Mesenchymal stem cell (in vitro differentiated cells and primary cell): ENCODE data around the gene MN1.

Experiments used
- DNase-seq: peaks from one replicate; pipeline ENCODE4 v3.0.0-alpha.2; 2013
- H2AFZ ChIP-seq: one replicate; pipeline ENCODE4 v1.6.1; 2013; ENCODE audit warnings: low read depth, mild to moderate bottlenecking, control low read depth, inconsistent platforms, low read length, moderate library complexity
- H2AK5ac ChIP-seq: 2 replicates; pipeline ENCODE4 v1.6.1; 2013; ENCODE audit warnings: low read length, moderate library complexity, mild to moderate bottlenecking, inconsistent platforms; ENCODE audit not compliant: severe bottlenecking
- H2BK120ac ChIP-seq: one replicate; pipeline ENCODE4 v1.6.1; 2013; ENCODE audit warnings: low read depth, mild to moderate bottlenecking, inconsistent platforms, low read length, moderate library complexity
- H2BK12ac ChIP-seq, 2 experiments: one replicate each; pipeline ENCODE4 v1.6.1; 2013; ENCODE audit warnings: inconsistent platforms in 2 of 2, low read length in 2 of 2, mild to moderate bottlenecking in 2 of 2, moderate library complexity in 2 of 2, control low read depth in 1 of 2
- H2BK15ac ChIP-seq: one replicate; pipeline ENCODE4 v1.6.1; 2013; ENCODE audit warnings: mild to moderate bottlenecking, low read depth, inconsistent platforms; ENCODE audit not compliant: poor library complexity, severe bottlenecking
- H2BK5ac ChIP-seq: 2 replicates; pipeline ENCODE4 v1.6.1; 2013; ENCODE audit warnings: low read depth, mild to moderate bottlenecking, low read length, control low read depth, inconsistent platforms; ENCODE audit not compliant: poor library complexity, severe bottlenecking
- H3K14ac ChIP-seq, 2 experiments: one replicate each; pipeline ENCODE4 v1.6.1; 2013; ENCODE audit warnings: inconsistent platforms in 2 of 2, low read length in 2 of 2, control low read depth in 1 of 2, mild to moderate bottlenecking in 1 of 2, moderate library complexity in 1 of 2
- H3K18ac ChIP-seq, 2 experiments: one replicate each; pipeline ENCODE4 v1.6.1; 2013; ENCODE audit warnings: inconsistent platforms in 2 of 2, low read length in 2 of 2, control low read depth in 1 of 2, low read depth in 1 of 2, mild to moderate bottlenecking in 1 of 2
- H3K23ac ChIP-seq, 2 experiments: one replicate each; pipeline ENCODE4 v1.6.1; 2013; ENCODE audit warnings: inconsistent platforms in 2 of 2, low read length in 2 of 2, mild to moderate bottlenecking in 2 of 2, moderate library complexity in 2 of 2, control low read depth in 1 of 2
- H3K27ac ChIP-seq: 2 replicates; pipeline ENCODE4 v1.5.1; 2013; ENCODE audit warnings: mild to moderate bottlenecking, moderate library complexity, low read length, control low read depth, inconsistent platforms; ENCODE audit not compliant: poor library complexity, severe bottlenecking
- H3K27me3 ChIP-seq, 2 experiments: 2 replicates each; pipeline versions ENCODE4 v1.6.1 to v1.7.0; 2013; ENCODE audit warnings: low read length in 2 of 2, mild to moderate bottlenecking in 2 of 2, moderate library complexity in 2 of 2, control low read depth in 1 of 2, inconsistent platforms in 1 of 2; ENCODE audit not compliant: control insufficient read depth in 1 of 2, insufficient read depth in 1 of 2
- H3K36me3 ChIP-seq, 2 experiments: 2 replicates each; pipeline versions ENCODE4 v1.6.1 to v1.7.0; 2013; ENCODE audit warnings: low read length in 2 of 2, control low read depth in 1 of 2, inconsistent platforms in 1 of 2, low read depth in 1 of 2, mild to moderate bottlenecking in 1 of 2; ENCODE audit not compliant: insufficient read depth in 2 of 2, control insufficient read depth in 1 of 2
- H3K4ac ChIP-seq, 2 experiments: one replicate each; pipeline ENCODE4 v1.6.1; 2013; ENCODE audit warnings: inconsistent platforms in 2 of 2, low read length in 2 of 2, mild to moderate bottlenecking in 2 of 2, moderate library complexity in 2 of 2, control low read depth in 1 of 2, low read depth in 1 of 2
- H3K4me1 ChIP-seq: 2 replicates; pipeline ENCODE4 v1.6.1; 2013; ENCODE audit warnings: low read depth, low read length, control low read depth; ENCODE audit not compliant: control insufficient read depth, insufficient read depth
- H3K4me2 ChIP-seq: 2 replicates; pipeline ENCODE4 v1.6.1; 2013; ENCODE audit warnings: low read length, mild to moderate bottlenecking, inconsistent platforms; ENCODE audit not compliant: poor library complexity, severe bottlenecking
- H3K4me3 ChIP-seq, 2 experiments: 2 replicates each; pipeline versions ENCODE4 v1.5.1 to v1.7.0; 2013; ENCODE audit warnings: low read length in 2 of 2, mild to moderate bottlenecking in 2 of 2, control low read depth in 1 of 2, low read depth in 1 of 2; ENCODE audit not compliant: insufficient read depth in 1 of 2
- H3K79me1 ChIP-seq: replicated peaks from 2 replicates; pipeline ENCODE4 v1.6.1; 2013; ENCODE audit warnings: mild to moderate bottlenecking, control low read depth, low read length, inconsistent platforms; ENCODE audit not compliant: poor library complexity, severe bottlenecking
- H3K9ac ChIP-seq: 2 replicates; pipeline ENCODE4 v1.7.0; 2013; ENCODE audit warnings: mild to moderate bottlenecking, low read length, moderate library complexity
- H3K9me3 ChIP-seq: 2 replicates; pipeline ENCODE4 v1.7.0; 2013; ENCODE audit warnings: mild to moderate bottlenecking, low read length; ENCODE audit not compliant: control insufficient read depth
- H4K8ac ChIP-seq: one replicate; pipeline ENCODE4 v1.6.1; 2013; ENCODE audit warnings: inconsistent platforms, mild to moderate bottlenecking, low read length, moderate library complexity
- H4K91ac ChIP-seq: one replicate; pipeline ENCODE4 v1.6.1; 2013; ENCODE audit warnings: mild to moderate bottlenecking, low read length, inconsistent platforms
- WGBS: methylation state at CpG from one replicate; pipeline ENCODE4 v1.1.7; 2013; ENCODE audit warnings: mixed read lengths; 5-methylcytosine and 5-hydroxymethylcytosine counted together

MN1 gene

GRCh38 chr22:27846248-27846757 lies 44.7 kb upstream of the MN1 start:
- Histone ChIP-seq H3K27me3 (no peaks in the 10 kb centered on the region), H3K9me3 (no peaks in the 10 kb centered on the region), H3K23ac (no peak overlapping the region), H3K36me3 (peaks cover 43 to 51% of the 10 kb centered on the region in 2 experiments), H2BK15ac (no peak overlapping the region), H3K18ac (no peak overlapping the region), H3K4ac (no peak overlapping the region), H3K4me3 (no peak overlapping the region), H3K27ac (no peak overlapping the region), H4K91ac (no peak overlapping the region), H2BK5ac (no peak overlapping the region), H3K9ac (no peak overlapping the region), H3K4me1 (peaks cover 4% of the 10 kb centered on the region), H3K4me2 (no peak overlapping the region), H3K79me1 (peaks cover 18% of the 10 kb centered on the region), H3K14ac (no peak overlapping the region), H2AK5ac (no peak overlapping the region), H2AFZ (no peak overlapping the region), H2BK12ac (no peak overlapping the region), H4K8ac (no peak overlapping the region), H2BK120ac (no peak overlapping the region)
- 100% methylated on average over 5 of the region's 5 CpGs for WGBS
- DNase-seq, result no peak

- H2AFZ ChIP-seq, result no peak overlapping the region
- H4K91ac ChIP-seq, result no peak overlapping the region
- H2BK5ac ChIP-seq, result no peak overlapping the region
- no peaks in the 10 kb centered on the region for H3K9me3 ChIP-seq
- H3K27ac ChIP-seq, result no peak overlapping the region
- no peak for DNase-seq
- no peaks in the 10 kb centered on the region for H3K27me3 ChIP-seq
- H2BK12ac ChIP-seq, result no peak overlapping the region
- no peak overlapping the region for H3K4me2 ChIP-seq
- no peak overlapping the region for H3K14ac ChIP-seq
- no peak overlapping the region for H3K4ac ChIP-seq
- H3K79me1 ChIP-seq, result peaks cover 15% of the 10 kb centered on the region
- H3K36me3 ChIP-seq, result peaks cover 44 to 45% of the 10 kb centered on the region in 2 experiments
- H3K18ac ChIP-seq, result no peak overlapping the region
- no peak overlapping the region for H3K23ac ChIP-seq
- peak overlapping the region; percentile 19 for H4K8ac ChIP-seq
- 92% methylated on average over 7 of the region's 7 CpGs for WGBS
- H3K9ac ChIP-seq, result no peak overlapping the region
- H2BK15ac ChIP-seq, result no peak overlapping the region
- H3K4me1 ChIP-seq, result peaks cover 4% of the 10 kb centered on the region
- H2AK5ac ChIP-seq, result no peak overlapping the region
- no peak overlapping the region for H3K4me3 ChIP-seq
- H2BK120ac ChIP-seq, result no peak overlapping the region
These were observed 44.1 kb upstream of the MN1 start for GRCh38 chr22:27845644-27846043.

GRCh38 chr22:27844656-27845591 lies 43.4 kb upstream of the MN1 start:
- no peak overlapping the region for H4K8ac ChIP-seq
- H3K18ac ChIP-seq, result no peak overlapping the region
- H2BK5ac ChIP-seq, result no peak overlapping the region
- peaks cover 12% of the 10 kb centered on the region for H3K79me1 ChIP-seq
- no peak overlapping the region for H2BK12ac ChIP-seq
- no peak overlapping the region for H2BK15ac ChIP-seq
- no peak overlapping the region for H3K4me2 ChIP-seq
- H2AFZ ChIP-seq, result no peak overlapping the region
- 93% methylated on average over 16 of the region's 20 CpGs for WGBS
- H2AK5ac ChIP-seq, result no peak overlapping the region
- no peak overlapping the region for H4K91ac ChIP-seq
- H3K9me3 ChIP-seq, result no peaks in the 10 kb centered on the region
- no peak overlapping the region for H3K23ac ChIP-seq
- H3K4ac ChIP-seq, result no peak overlapping the region
- H3K9ac ChIP-seq, result no peak overlapping the region
- no peak overlapping the region for H3K27ac ChIP-seq
- no peak overlapping the region for H3K14ac ChIP-seq
- peaks cover 2% of the 10 kb centered on the region for H3K4me1 ChIP-seq
- no peak overlapping the region for H3K4me3 ChIP-seq
- H2BK120ac ChIP-seq, result no peak overlapping the region
- H3K36me3 ChIP-seq, result peaks cover 39 to 43% of the 10 kb centered on the region in 2 experiments
- no peaks in the 10 kb centered on the region for H3K27me3 ChIP-seq
- no peak for DNase-seq

- no peak overlapping the region for H3K4me2 ChIP-seq
- no peak overlapping the region for H3K9ac ChIP-seq
- H3K9me3 ChIP-seq, result no peaks in the 10 kb centered on the region
- 63% methylated on average over 6 of the region's 6 CpGs for WGBS
- peaks cover 9% of the 10 kb centered on the region for H3K79me1 ChIP-seq
- H2AFZ ChIP-seq, result no peak overlapping the region
- H2BK15ac ChIP-seq, result no peak overlapping the region
- no peak overlapping the region for H3K14ac ChIP-seq
- H3K36me3 ChIP-seq, result peaks cover 34 to 40% of the 10 kb centered on the region in 2 experiments
- H3K27me3 ChIP-seq, result no peaks in the 10 kb centered on the region
- no peak for DNase-seq
- H4K91ac ChIP-seq, result no peak overlapping the region
- H4K8ac ChIP-seq, result no peak overlapping the region
- no peak overlapping the region for H2BK12ac ChIP-seq
- no peak overlapping the region for H2BK120ac ChIP-seq
- H3K4ac ChIP-seq, result no peak overlapping the region
- H3K23ac ChIP-seq, result no peak overlapping the region
- no peak overlapping the region for H3K27ac ChIP-seq
- no peak overlapping the region for H2AK5ac ChIP-seq
- H3K18ac ChIP-seq, result no peak overlapping the region
- H3K4me3 ChIP-seq, result no peak overlapping the region
- peaks cover 2% of the 10 kb centered on the region for H3K4me1 ChIP-seq
- H2BK5ac ChIP-seq, result no peak overlapping the region
These were observed 42.7 kb upstream of the MN1 start for GRCh38 chr22:27844256-27844655.
